DOHH2 (cell line): ENCODE results near the gene CTRL.

ENCODE experiments used
- H3F3A ChIP-seq: fragments of 200-600 bp; sonication (generic), shearing (Covaris generic); 2 replicates; pipeline ENCODE4 v1.6.0; 2016; ENCODE audit warnings: antibody characterized with exemption, mild to moderate bottlenecking; ENCODE audit not compliant: control insufficient read depth, insufficient read depth
- H3K27ac ChIP-seq: fragments of 200-600 bp; sonication (generic); 2 replicates; pipeline ENCODE4 v1.5.1; 2014; ENCODE audit warnings: low read depth, mild to moderate bottlenecking, low read length, moderate library complexity
- H3K27me3 ChIP-seq: fragments of 200-600 bp; sonication (generic); 2 replicates; pipeline ENCODE4 v1.6.1; 2014; ENCODE audit warnings: mild to moderate bottlenecking, low read length, mixed read lengths; ENCODE audit not compliant: control insufficient read depth
- H3K36me3 ChIP-seq: fragments of 200-600 bp; sonication (generic); 2 replicates; pipeline ENCODE4 v1.6.1; 2014; ENCODE audit warnings: mild to moderate bottlenecking, low read length, moderate library complexity, mixed read lengths; ENCODE audit not compliant: control insufficient read depth
- H3K4me1 ChIP-seq: fragments of 200-600 bp; sonication (generic); 2 replicates; pipeline ENCODE4 v1.6.1; 2014; ENCODE audit warnings: mild to moderate bottlenecking, low read length, mixed read lengths; ENCODE audit not compliant: control insufficient read depth
- H3K4me2 ChIP-seq: fragments of 200-600 bp; sonication (generic); 2 replicates; pipeline ENCODE4 v1.6.0; 2014; ENCODE audit warnings: mild to moderate bottlenecking, low read length, moderate library complexity
- H3K4me3 ChIP-seq: fragments of 200-600 bp; sonication (generic); 2 replicates; pipeline ENCODE4 v1.5.1; 2014; ENCODE audit warnings: mild to moderate bottlenecking, low read length, mixed read lengths
- H3K79me2 ChIP-seq: fragments of 200-600 bp; sonication (generic); 2 replicates; pipeline ENCODE4 v1.6.1; 2014; ENCODE audit warnings: mild to moderate bottlenecking, low read length, mixed read lengths; ENCODE audit not compliant: control insufficient read depth
- H3K9me2 ChIP-seq: fragments of 200-600 bp; sonication (generic); replicated peaks from 2 replicates; pipeline ENCODE4 v1.6.1; 2014; ENCODE audit warnings: mild to moderate bottlenecking, low read length, mixed read lengths; ENCODE audit not compliant: control insufficient read depth
- H3K9me3 ChIP-seq: fragments of 200-600 bp; sonication (generic); 2 replicates; pipeline ENCODE4 v1.6.1; 2014; ENCODE audit warnings: antibody characterized with exemption, low read length, mixed read lengths; ENCODE audit not compliant: control insufficient read depth, insufficient read depth
- H4K20me1 ChIP-seq: fragments of 200-600 bp; sonication (generic); 2 replicates; pipeline ENCODE4 v1.6.0; 2014; ENCODE audit warnings: low read depth, mild to moderate bottlenecking, antibody characterized with exemption, low read length, moderate library complexity; ENCODE audit not compliant: control insufficient read depth, insufficient read depth
- EZH2phosphoT487 ChIP-seq: fragments of 200-600 bp; sonication (generic); IDR thresholded peaks from 2 replicates; pipeline ENCODE4 v1.6.1; 2017; ENCODE audit warnings: borderline replicate concordance, mild to moderate bottlenecking, antibody characterized with exemption, low read length, moderate library complexity, mixed read lengths
- TF ChIP-seq, protein P1 (sequence below): fragments of 200-600 bp; sonication (generic); IDR thresholded peaks from one replicate; pipeline ENCODE4 v1.5.1; 2014; ENCODE audit warnings: antibody characterized with exemption, mild to moderate bottlenecking, low read depth, low read length; ENCODE audit not compliant: poor library complexity, severe bottlenecking

Gene CTRL

DNA sequence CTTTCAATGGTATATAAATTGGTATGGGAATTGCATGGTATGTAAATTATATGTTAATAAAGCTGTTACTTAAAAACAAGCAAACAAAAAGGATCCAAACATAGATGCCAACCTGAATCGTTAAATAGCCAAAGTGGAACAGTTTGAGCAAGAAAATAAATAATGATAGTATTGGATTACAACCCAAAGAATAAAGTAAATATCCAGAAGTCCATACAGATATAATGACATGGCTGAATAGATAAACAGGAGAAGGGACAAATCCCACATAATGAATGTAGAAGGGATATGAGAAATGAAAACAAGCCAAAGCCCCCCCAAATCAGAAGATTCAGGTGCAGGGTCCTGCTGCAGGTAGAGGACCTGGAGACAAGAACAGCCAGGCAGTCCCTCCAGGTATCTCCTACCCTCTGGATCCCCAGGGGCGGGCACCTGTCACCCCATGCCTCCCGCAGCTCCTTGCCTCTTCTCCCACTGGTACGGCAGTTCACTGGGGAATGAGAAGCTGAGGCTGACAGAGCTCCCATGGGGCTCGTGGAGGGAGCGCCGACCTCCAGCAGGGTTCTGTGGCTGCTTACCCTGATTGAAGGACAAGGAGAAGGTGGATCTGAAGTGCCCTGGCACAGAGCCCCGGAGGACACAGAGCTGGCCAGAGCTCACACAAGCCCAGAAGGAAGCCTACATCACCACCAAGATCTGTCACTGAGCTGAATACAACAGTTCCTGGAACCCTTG is 22.1 kb upstream of the CTRL start:
- Histone ChIP-seq H4K20me1 (no peaks in the 10 kb centered on the region), H3K27ac (no peak overlapping the region), H3K79me2 (no peaks in the 10 kb centered on the region), H3K4me3 (no peak overlapping the region), H3K9me2 (no peaks in the 10 kb centered on the region), H3K9me3 (no peaks in the 10 kb centered on the region), H3K27me3 (no peaks in the 10 kb centered on the region), H3F3A (no peaks in the 10 kb centered on the region), H3K4me2 (no peak overlapping the region), H3K4me1 (no peaks in the 10 kb centered on the region), H3K36me3 (no peaks in the 10 kb centered on the region; the same call in 1 of the 2 replicates)
- TF ChIP-seq, protein P1, sequence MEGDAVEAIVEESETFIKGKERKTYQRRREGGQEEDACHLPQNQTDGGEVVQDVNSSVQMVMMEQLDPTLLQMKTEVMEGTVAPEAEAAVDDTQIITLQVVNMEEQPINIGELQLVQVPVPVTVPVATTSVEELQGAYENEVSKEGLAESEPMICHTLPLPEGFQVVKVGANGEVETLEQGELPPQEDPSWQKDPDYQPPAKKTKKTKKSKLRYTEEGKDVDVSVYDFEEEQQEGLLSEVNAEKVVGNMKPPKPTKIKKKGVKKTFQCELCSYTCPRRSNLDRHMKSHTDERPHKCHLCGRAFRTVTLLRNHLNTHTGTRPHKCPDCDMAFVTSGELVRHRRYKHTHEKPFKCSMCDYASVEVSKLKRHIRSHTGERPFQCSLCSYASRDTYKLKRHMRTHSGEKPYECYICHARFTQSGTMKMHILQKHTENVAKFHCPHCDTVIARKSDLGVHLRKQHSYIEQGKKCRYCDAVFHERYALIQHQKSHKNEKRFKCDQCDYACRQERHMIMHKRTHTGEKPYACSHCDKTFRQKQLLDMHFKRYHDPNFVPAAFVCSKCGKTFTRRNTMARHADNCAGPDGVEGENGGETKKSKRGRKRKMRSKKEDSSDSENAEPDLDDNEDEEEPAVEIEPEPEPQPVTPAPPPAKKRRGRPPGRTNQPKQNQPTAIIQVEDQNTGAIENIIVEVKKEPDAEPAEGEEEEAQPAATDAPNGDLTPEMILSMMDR: no peak
- no peak for TF ChIP-seq EZH2phosphoT487

DNA sequence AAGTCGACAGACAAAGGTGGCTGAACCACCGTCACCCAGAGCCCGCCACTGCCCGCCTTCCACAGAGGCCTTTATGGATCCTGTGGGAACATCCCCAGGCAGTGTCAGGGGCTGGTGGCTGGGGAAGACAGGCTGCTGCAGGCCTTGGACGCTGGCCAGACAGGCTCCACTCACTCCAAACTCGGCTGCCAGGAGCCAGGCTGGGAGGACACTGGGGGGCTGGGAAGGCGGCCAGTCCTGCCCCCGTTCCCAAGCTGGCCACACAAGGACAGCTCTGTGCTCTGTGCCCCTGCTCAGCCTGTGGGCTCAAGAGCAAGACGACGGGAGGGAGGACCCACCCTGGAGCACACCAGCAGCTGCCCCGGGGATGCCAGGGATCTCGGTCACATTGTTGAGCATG is 19.8 kb upstream of the CTRL start:
- Histone ChIP-seq H3K4me2 (no peak overlapping the region), H3K4me1 (no peaks in the 10 kb centered on the region), H3K36me3 (no peaks in the 10 kb centered on the region; the same call in 1 of the 2 replicates), H3K79me2 (no peaks in the 10 kb centered on the region), H4K20me1 (no peaks in the 10 kb centered on the region), H3F3A (no peaks in the 10 kb centered on the region), H3K9me3 (no peaks in the 10 kb centered on the region), H3K9me2 (no peaks in the 10 kb centered on the region), H3K4me3 (no peak overlapping the region), H3K27me3 (no peaks in the 10 kb centered on the region), H3K27ac (no peak overlapping the region)
- TF ChIP-seq, protein P1: no peak
- no peak for TF ChIP-seq EZH2phosphoT487

DNA sequence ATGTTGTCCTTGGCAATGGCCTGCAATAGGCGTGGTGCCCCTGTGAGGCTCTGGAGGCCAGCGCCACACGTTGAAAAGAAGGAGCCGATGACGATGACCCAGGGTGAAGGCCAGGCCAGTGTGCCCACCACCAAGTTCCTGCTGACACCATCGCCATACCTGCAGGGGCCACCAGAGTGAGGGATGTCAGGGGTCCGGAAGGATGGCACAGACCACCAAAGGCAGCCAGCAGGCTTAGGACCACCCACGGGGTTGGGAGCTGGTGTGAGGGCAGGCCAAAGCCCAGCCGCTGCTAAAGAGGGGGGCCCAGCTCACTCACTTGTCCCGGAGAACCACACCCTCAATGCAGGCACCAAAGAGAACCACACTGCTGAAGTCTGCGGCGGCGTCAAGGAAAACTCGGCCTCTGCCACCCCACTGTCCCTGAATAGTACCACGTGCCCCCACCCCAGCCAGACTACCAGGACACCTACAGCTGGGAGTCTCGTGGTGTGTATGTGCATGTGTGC is 18.7 kb upstream of the CTRL start:
- no peaks in the 10 kb centered on the region for H3K4me1 ChIP-seq
- H3K4me2 ChIP-seq: no peak overlapping the region
- no peaks in the 10 kb centered on the region for H4K20me1 ChIP-seq
- H3K9me3 ChIP-seq: no peaks in the 10 kb centered on the region
- H3K79me2 ChIP-seq: no peaks in the 10 kb centered on the region
- no peak overlapping the region for H3K27ac ChIP-seq
- no peak overlapping the region for H3K4me3 ChIP-seq
- no peak for TF ChIP-seq EZH2phosphoT487
- TF ChIP-seq, protein P1: no peak
- no peaks in the 10 kb centered on the region; the same call in 1 of the 2 replicates for H3K36me3 ChIP-seq
- no peaks in the 10 kb centered on the region for H3F3A ChIP-seq
- no peaks in the 10 kb centered on the region for H3K27me3 ChIP-seq
- no peaks in the 10 kb centered on the region for H3K9me2 ChIP-seq
